GM12875 (cell line): ENCODE results near the gene STAB2.
"Not testable (repeated sequence)": the region's sequence is repeated elsewhere in the genome, so short reads cannot be mapped to it uniquely, and the experiment has no call there.

Experiments used
- H3K4me3 ChIP-seq: one replicate; pipeline ENCODE4 v1.5.1; 2011; ENCODE audit warnings: low read depth, low read length, control low read depth
- TF ChIP-seq, protein P1 (sequence below): IDR thresholded peaks from 2 replicates; pipeline ENCODE4 v1.5.1; 2011; ENCODE audit warnings: low read depth, mild to moderate bottlenecking, control low read depth, inconsistent platforms, low read length, moderate library complexity, borderline replicate concordance; ENCODE audit not compliant: insufficient read depth

Gene STAB2

DNA sequence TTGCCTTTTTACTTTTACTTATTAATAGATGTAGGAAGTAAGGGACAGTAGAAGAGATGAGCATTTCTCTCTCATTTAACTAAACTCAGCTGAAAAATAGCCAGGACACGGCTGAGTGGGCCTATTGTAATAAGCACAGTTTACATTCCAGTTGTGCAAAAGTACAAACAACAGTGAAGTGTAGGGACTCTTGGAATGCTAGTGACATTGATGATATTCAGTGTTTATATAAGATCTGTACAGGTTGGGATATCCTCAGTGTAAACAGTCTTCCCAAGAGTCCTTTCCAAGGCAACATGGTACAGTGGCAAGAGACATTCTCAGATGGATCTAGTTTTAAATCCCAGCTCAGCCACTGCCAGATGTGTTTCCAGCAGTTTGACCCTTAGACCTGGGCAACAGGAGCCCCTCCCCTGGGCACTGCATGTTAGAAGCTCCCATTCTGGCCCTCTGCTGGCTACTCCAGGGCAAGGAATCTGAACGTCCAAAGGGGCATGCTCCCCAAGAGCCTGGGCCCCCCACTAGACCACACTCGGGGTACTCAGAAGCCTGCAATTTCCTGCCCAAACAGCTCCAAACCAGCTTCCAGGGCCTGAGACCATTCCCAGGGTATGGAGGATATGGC, 55.3 kb downstream of the STAB2 start:
- TF ChIP-seq, protein P1, sequence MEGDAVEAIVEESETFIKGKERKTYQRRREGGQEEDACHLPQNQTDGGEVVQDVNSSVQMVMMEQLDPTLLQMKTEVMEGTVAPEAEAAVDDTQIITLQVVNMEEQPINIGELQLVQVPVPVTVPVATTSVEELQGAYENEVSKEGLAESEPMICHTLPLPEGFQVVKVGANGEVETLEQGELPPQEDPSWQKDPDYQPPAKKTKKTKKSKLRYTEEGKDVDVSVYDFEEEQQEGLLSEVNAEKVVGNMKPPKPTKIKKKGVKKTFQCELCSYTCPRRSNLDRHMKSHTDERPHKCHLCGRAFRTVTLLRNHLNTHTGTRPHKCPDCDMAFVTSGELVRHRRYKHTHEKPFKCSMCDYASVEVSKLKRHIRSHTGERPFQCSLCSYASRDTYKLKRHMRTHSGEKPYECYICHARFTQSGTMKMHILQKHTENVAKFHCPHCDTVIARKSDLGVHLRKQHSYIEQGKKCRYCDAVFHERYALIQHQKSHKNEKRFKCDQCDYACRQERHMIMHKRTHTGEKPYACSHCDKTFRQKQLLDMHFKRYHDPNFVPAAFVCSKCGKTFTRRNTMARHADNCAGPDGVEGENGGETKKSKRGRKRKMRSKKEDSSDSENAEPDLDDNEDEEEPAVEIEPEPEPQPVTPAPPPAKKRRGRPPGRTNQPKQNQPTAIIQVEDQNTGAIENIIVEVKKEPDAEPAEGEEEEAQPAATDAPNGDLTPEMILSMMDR = no peak
- no peak overlapping the region for H3K4me3 ChIP-seq

DNA sequence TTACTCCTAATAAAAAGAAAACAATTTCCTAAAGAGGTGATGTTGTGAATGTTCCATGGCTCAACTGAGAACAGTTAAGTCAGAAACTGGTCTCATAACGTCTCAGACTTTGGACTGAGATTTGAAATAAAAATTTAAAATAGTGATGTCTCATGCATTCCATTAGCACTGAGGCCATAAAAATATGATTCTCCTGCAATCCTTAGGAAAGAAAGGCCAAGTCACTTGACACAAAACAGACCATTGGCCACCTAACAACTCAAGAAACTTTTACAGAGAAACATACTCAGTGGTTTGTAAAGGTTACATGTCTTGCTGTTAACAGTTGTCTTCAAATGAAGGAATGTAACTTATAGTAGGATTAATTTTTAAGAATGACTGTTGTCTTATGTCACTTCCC, 58.1 kb downstream of the STAB2 start:
- TF ChIP-seq, protein P1 = no peak
- H3K4me3 ChIP-seq = no peak overlapping the region

DNA sequence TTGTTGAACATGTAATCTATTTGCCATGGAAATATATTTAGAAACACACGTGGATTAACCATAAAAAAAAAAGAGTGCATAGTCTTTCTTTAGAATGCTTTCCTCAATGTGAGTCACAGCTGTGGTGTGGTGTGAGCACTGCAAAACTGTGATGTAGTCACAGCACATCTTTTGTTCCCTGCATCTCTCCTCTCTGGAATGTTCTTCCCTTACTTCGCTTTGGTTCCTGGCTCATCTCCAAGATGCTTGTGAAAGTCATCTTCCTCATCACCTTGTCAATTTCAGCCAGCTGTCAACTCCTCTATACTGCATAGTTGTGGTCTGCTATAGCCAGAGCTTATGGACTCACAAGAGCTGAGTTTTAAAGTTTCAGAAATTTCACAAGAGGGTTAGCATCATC, 60.2 kb downstream of the STAB2 start:
- TF ChIP-seq, protein P1 = no peak
- no peak overlapping the region for H3K4me3 ChIP-seq

DNA sequence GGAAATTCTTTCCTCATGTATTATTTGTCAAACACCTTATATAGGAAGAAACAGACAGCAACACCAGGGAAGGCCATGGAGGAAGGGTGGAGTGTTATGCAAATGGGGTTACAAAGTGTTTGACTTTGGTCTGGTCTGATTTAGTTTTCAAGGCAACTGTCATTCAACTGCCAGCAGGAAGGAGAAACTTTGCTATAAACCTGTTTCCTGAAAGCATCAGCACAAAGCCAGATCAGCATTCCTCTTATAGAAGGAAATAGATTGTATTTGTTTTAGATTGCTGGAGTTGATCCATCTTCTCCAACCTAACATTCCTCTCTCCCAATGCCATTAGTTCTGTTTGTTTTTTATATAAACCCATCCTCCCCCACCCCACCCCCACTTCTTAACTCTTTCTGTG, 65.7 kb downstream of the STAB2 start:
- H3K4me3 ChIP-seq = no peak overlapping the region
- TF ChIP-seq, protein P1 = no peak

DNA sequence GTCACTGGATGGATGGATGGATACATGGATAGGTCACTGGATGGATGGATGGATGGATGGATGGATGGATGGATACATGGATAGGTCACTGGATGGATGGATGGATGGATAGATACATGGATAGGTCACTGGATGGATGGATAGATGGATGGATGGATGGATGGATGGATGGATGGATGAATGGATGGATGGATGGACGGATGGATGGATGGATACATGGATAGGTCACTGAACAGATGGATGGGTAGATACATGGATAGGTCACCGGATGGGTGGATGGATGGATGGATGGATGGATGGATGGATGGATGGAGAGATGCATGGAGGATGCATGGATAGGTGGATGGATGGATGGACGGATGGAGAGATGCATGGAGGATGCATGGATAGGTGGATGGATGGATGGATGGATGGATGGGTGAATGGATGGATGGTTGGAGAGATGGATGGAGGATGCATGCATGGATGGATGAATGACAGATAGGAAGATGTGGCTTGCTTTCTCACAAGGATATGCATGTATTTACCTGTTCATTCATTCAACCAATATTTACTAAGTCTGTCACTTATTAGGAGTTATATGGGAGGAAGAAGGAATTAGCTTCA, 66.6 kb downstream of the STAB2 start:
- H3K4me3 ChIP-seq = not testable (repeated sequence)

DNA sequence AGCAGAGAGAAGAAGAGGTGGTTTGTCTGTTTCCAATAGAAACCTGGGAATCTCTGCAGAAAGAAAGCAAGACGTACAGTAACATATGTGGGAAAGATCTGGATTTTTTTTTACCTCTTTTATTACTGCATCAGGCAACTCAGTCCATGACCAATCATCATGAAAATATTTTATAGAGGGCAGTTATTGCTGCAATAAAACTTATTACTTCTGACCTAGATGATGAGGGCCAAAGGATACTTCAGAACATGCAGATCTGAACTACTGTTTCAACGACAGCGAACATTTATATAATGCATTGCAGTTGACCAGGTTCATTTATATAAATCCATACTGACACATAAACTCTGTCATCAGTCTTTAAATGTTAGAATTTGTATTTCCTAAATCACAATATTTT, 67.7 kb downstream of the STAB2 start:
- no peak overlapping the region for H3K4me3 ChIP-seq
- TF ChIP-seq, protein P1 = no peak

DNA sequence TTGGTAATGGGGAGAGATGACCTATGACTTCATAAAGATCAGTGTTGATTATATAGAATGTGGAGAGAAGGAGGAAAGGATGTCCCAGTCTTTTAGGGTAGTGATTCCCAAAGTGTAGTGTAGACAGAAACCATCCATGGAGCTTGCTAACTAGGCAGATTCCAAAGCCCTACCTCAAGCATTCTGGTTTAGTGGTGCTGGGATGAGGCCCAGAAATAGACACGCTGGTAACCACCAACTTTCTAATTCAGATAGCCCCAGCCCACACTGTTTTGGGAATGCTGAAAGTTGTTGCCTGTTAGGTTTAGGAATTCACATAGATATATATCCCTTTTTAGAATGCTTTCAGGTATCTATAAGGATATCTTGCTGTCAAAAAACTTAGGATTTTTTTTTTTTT, 69.2 kb downstream of the STAB2 start:
- H3K4me3 ChIP-seq = no peak overlapping the region
- TF ChIP-seq, protein P1 = no peak

DNA sequence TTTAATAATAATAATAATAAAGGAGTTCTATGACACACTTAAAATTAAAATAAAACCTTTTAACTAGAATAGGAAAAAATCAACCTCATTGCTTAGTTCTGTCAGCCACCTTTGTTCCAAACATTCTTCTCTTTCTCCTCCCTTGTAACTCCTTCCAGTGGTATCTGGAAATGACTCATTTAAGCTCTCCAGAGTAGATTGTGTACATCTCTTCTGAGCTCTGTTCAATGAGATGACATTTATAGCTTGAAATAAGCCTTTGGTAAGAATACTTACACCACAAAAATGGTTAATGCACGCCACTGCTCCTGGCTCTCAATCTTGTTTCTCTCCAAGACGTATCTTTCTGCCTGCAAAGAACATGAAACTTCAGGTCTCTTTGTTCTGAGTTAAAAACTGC, 70.3 kb downstream of the STAB2 start:
- TF ChIP-seq, protein P1 = no peak
- no peak overlapping the region for H3K4me3 ChIP-seq
